ENCODE results near the gene DNAJC6. TPM values are rescaled to one million over a fixed set of nuclear protein-coding genes. Genes with fewer than 3 reads are reported as not detected.
"Not testable (repeated sequence)": the region's sequence is repeated elsewhere in the genome, so short reads cannot be mapped to it uniquely, and the experiment has no call there.

DNAJC6 gene
- total and polyA plus RNA-seq, 2 donors from 2014 or later = 2.9 to 5.8 TPM

- no peak for FAIRE-seq
Measured at GRCh38 chr1:65444128-65444640, 134.8 kb downstream of the DNAJC6 start.

GRCh38 chr1:65445837-65446236 is 136.5 kb downstream of the DNAJC6 start:
- Histone ChIP-seq H3K4me1 (ENCODE audit: control insufficient read depth in 2 of 3, insufficient read depth in 2 of 3, low read depth in 1 of 3, low read length in 3 of 3) (peaks cover 0 to 2% (median 0%) of the 10 kb centered on the region in 3 donors), H3K4me3 (ENCODE audit: low read length in 3 of 3) (no peak overlapping the region), H3K9ac (ENCODE audit: low read length in 3 of 3) (no peak overlapping the region), H3K9me3 (ENCODE audit: control insufficient read depth in 2 of 3, insufficient read depth in 1 of 3, low read length in 3 of 3) (no peaks in the 10 kb centered on the region), H3K27ac (ENCODE audit: low read depth in 2 of 2, low read length in 2 of 2) (no peak overlapping the region), H3K36me3 (ENCODE audit: control insufficient read depth in 2 of 3, insufficient read depth in 3 of 3, low read length in 3 of 3) (no peaks in the 10 kb centered on the region), H3K27me3 (ENCODE audit: control insufficient read depth, insufficient read depth, low read length) (no peaks in the 10 kb centered on the region)
- TF ChIP-seq CTCF (IDR thresholded peaks at IDR 0.05; ENCODE audit: borderline replicate concordance, extremely low read depth, insufficient read depth) = no peak
- DNase-seq (no peak), FAIRE-seq (no peak)
- intact Hi-C loops (cut with DNase I) = no loop called here

More at GRCh38 chr1:65444128-65444640, 134.8 kb downstream of the DNAJC6 start:
- H3K27ac ChIP-seq (ENCODE audit: low read depth in 2 of 2, low read length in 2 of 2) = no peak overlapping the region
- intact Hi-C loops (cut with DNase I) = no loop called here
- H3K9me3 ChIP-seq (ENCODE audit: control insufficient read depth in 2 of 3, insufficient read depth in 1 of 3, low read length in 3 of 3) = no peaks in the 10 kb centered on the region
- no peaks in the 10 kb centered on the region for H3K27me3 ChIP-seq (ENCODE audit: control insufficient read depth, insufficient read depth, low read length)
- no peaks in the 10 kb centered on the region for H3K36me3 ChIP-seq (ENCODE audit: control insufficient read depth in 2 of 3, insufficient read depth in 3 of 3, low read length in 3 of 3)
- H3K9ac ChIP-seq (ENCODE audit: low read length in 3 of 3) = no peak overlapping the region
- H3K4me1 ChIP-seq (ENCODE audit: control insufficient read depth in 2 of 3, insufficient read depth in 2 of 3, low read depth in 1 of 3, low read length in 3 of 3) = peaks cover 0 to 2% (median 0%) of the 10 kb centered on the region in 3 donors
- no peak for DNase-seq
- no peak overlapping the region for H3K4me3 ChIP-seq (ENCODE audit: low read length in 3 of 3)
- TF ChIP-seq CTCF (IDR thresholded peaks at IDR 0.05; ENCODE audit: borderline replicate concordance, extremely low read depth, insufficient read depth) = no peak

GRCh38 chr1:65449214-65449823 is 140.0 kb downstream of the DNAJC6 start:
- intact Hi-C loops (cut with DNase I) = no loop called here
- FAIRE-seq (peak; percentile 21), DNase-seq (no peak)
- H3K36me3 ChIP-seq (ENCODE audit: control insufficient read depth in 2 of 3, insufficient read depth in 3 of 3, low read length in 3 of 3) = no peaks in the 10 kb centered on the region
- no peak for TF ChIP-seq CTCF (IDR thresholded peaks at IDR 0.05; ENCODE audit: borderline replicate concordance, extremely low read depth, insufficient read depth)
- H3K9me3 ChIP-seq (ENCODE audit: control insufficient read depth in 2 of 3, insufficient read depth in 1 of 3, low read length in 3 of 3) = no peaks in the 10 kb centered on the region
- H3K4me1 ChIP-seq (ENCODE audit: control insufficient read depth in 2 of 3, insufficient read depth in 2 of 3, low read depth in 1 of 3, low read length in 3 of 3) = no peaks in the 10 kb centered on the region
- no peak overlapping the region for H3K4me3 ChIP-seq (ENCODE audit: low read length in 3 of 3)
- H3K9ac ChIP-seq (ENCODE audit: low read length in 3 of 3) = no peak overlapping the region
- H3K27ac ChIP-seq (ENCODE audit: low read depth in 2 of 2, low read length in 2 of 2) = no peak overlapping the region
- H3K27me3 ChIP-seq (ENCODE audit: control insufficient read depth, insufficient read depth, low read length) = no peaks in the 10 kb centered on the region

- H3K36me3 ChIP-seq (ENCODE audit: control insufficient read depth in 2 of 3, insufficient read depth in 3 of 3, low read length in 3 of 3); H3K27me3 ChIP-seq (ENCODE audit: control insufficient read depth, insufficient read depth, low read length); H3K9me3 ChIP-seq (ENCODE audit: control insufficient read depth in 2 of 3, insufficient read depth in 1 of 3, low read length in 3 of 3); intact Hi-C loops (cut with DNase I); DNase-seq; H3K4me3 ChIP-seq (ENCODE audit: low read length in 3 of 3); FAIRE-seq; H3K27ac ChIP-seq (ENCODE audit: low read depth in 2 of 2, low read length in 2 of 2); H3K4me1 ChIP-seq (ENCODE audit: control insufficient read depth in 2 of 3, insufficient read depth in 2 of 3, low read depth in 1 of 3, low read length in 3 of 3); H3K9ac ChIP-seq (ENCODE audit: low read length in 3 of 3): not testable (repeated sequence)
Measured at GRCh38 chr1:65455678-65456077, 146.3 kb downstream of the DNAJC6 start.
